ENCODE data around the gene WDR48. TPM values are rescaled to one million over a fixed set of nuclear protein-coding genes. Genes with fewer than 3 reads are reported as not detected.

The WDR48 gene
- polyA plus RNA-seq, 1 experiment: 20.1 TPM

GRCh38 chr3:39022286-39022630, 29.6 kb upstream of the WDR48 start:
- TF ChIP-seq, protein P1, sequence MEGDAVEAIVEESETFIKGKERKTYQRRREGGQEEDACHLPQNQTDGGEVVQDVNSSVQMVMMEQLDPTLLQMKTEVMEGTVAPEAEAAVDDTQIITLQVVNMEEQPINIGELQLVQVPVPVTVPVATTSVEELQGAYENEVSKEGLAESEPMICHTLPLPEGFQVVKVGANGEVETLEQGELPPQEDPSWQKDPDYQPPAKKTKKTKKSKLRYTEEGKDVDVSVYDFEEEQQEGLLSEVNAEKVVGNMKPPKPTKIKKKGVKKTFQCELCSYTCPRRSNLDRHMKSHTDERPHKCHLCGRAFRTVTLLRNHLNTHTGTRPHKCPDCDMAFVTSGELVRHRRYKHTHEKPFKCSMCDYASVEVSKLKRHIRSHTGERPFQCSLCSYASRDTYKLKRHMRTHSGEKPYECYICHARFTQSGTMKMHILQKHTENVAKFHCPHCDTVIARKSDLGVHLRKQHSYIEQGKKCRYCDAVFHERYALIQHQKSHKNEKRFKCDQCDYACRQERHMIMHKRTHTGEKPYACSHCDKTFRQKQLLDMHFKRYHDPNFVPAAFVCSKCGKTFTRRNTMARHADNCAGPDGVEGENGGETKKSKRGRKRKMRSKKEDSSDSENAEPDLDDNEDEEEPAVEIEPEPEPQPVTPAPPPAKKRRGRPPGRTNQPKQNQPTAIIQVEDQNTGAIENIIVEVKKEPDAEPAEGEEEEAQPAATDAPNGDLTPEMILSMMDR (IDR thresholded peaks at IDR 0.05; ENCODE audit: insufficient read depth, low read depth, low read length): no peak
- no peak for DNase-seq (ENCODE audit: low read depth)
- ChIA-PET POLR2A (no interaction called here), CTCF (interaction anchor here (1.6 to 3.3 kb wide), 2 partner anchors 8 to 22 kb away, joined by 9 read pairs; no protein-coding TSS in a partner anchor)
- Histone ChIP-seq H3K4me3 (ENCODE audit: low read depth, low read length) (no peak overlapping the region), H3K27me3 (ENCODE audit: control insufficient read depth, insufficient read depth, low read length) (peaks cover 3% of the 10 kb centered on the region), H3K36me3 (ENCODE audit: control insufficient read depth, insufficient read depth, low read length) (no peaks in the 10 kb centered on the region)

DNA sequence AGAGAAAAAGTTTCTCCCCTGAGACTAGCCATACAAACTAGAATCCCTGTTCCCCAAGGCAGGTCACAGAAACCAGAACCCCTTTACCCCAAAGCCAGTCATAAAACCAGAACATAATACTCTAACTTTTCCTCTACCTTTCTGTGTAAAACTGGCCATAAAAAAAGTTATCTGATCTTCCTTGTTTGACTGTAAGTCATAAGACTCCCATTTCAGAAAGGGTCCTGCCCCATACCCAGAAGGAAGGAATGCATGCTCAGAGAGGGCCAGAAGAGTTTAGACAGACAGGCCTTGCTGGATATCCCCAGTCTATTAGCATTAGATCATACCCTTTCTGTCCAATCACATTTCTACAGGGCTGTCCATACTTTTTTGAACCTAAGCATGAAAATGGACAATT, 27.3 kb upstream of the WDR48 start:
- peaks cover 3% of the 10 kb centered on the region for H3K27me3 ChIP-seq (ENCODE audit: control insufficient read depth, insufficient read depth, low read length)
- CTCF ChIA-PET: interaction anchor here (2.8 kb wide), 1 partner anchor 25 kb away, joined by 11 read pairs; no protein-coding TSS in a partner anchor
- POLR2A ChIA-PET: no interaction called here
- no peaks in the 10 kb centered on the region for H3K36me3 ChIP-seq (ENCODE audit: control insufficient read depth, insufficient read depth, low read length)
- DNase-seq (ENCODE audit: low read depth): no peak
- TF ChIP-seq, protein P1 (IDR thresholded peaks at IDR 0.05; ENCODE audit: insufficient read depth, low read depth, low read length): no peak
- H3K4me3 ChIP-seq (ENCODE audit: low read depth, low read length): no peak overlapping the region

DNA sequence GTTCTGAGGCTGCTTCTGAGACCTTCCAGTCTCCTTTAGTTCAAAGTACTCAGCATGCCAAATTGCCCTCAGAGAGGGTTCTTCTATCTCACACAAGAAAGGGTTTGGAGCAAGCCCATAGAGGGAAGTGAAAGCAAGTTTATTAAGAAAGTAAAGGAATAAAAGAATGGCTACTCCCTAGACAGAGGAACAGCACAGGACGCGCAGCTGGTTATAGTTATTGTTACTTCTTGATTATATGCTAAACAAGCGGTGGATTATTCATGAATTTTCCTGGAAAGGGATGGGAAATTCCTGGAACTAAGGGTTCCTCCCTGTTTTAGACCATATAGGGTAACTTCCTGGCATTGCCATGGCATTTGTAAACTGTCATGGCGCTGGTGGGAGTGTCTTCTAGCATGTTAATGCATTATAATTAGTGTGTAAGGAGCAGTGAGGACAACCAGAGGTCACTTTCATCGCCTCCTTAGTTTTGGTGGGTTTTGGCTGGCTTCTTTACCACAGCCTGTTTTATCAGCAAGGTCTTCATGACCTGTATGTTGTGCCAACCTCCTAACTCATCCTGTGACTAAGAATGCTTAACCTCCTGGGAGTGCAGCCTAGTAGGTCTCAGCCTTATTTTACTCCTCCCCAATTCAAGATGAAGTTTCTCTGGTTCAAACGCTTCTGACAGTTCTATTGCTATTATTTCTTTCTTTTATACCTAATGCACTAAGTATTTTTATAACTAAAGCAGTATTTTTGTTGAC, 26.4 kb upstream of the WDR48 start:
- H3K4me3 ChIP-seq (ENCODE audit: low read depth, low read length): no peak overlapping the region
- TF ChIP-seq, protein P1 (IDR thresholded peaks at IDR 0.05; ENCODE audit: insufficient read depth, low read depth, low read length): no peak
- POLR2A ChIA-PET: no interaction called here
- CTCF ChIA-PET: interaction anchor here (2.8 kb wide), 1 partner anchor 26 kb away, joined by 11 read pairs; no protein-coding TSS in a partner anchor
- no peak for DNase-seq (ENCODE audit: low read depth)
- no peaks in the 10 kb centered on the region for H3K36me3 ChIP-seq (ENCODE audit: control insufficient read depth, insufficient read depth, low read length)
- peaks cover 3% of the 10 kb centered on the region for H3K27me3 ChIP-seq (ENCODE audit: control insufficient read depth, insufficient read depth, low read length)

- TF ChIP-seq, protein P1 (IDR thresholded peaks at IDR 0.05; ENCODE audit: insufficient read depth, low read depth, low read length): no peak
- DNase-seq (ENCODE audit: low read depth): no peak
- peaks cover 2% of the 10 kb centered on the region for H3K27me3 ChIP-seq (ENCODE audit: control insufficient read depth, insufficient read depth, low read length)
- H3K36me3 ChIP-seq (ENCODE audit: control insufficient read depth, insufficient read depth, low read length): no peaks in the 10 kb centered on the region
- POLR2A ChIA-PET: no interaction called here
- H3K4me3 ChIP-seq (ENCODE audit: low read depth, low read length): no peak overlapping the region
- CTCF ChIA-PET: interaction anchor here (0.6 to 3.1 kb wide), 3 partner anchors 29 to 330 kb away, joined by 3 to 16 read pairs (median 4); no protein-coding TSS in a partner anchor
Measured at GRCh38 chr3:39028546-39028945, 23.3 kb upstream of the WDR48 start.

DNA sequence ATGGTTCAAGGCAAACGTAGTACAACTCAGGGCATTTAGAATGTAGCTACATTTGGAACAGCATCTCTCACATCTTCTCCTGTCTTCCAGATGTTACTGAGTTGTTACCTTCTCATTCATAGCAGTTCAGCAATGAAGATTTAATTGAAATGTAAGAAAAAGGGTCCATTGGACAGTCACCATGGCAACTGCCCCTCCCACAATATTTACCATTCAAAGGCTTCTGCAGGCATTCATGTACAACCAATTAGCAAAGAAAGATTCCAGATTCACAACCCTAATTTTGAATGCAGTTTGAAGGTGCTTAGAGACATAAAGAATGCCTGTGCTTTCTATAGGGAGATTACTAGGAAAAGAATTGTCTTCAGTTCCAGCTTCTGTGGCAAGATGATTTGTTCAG, 22.3 kb upstream of the WDR48 start:
- Histone ChIP-seq H3K36me3 (ENCODE audit: control insufficient read depth, insufficient read depth, low read length) (no peaks in the 10 kb centered on the region), H3K4me3 (ENCODE audit: low read depth, low read length) (no peak overlapping the region), H3K27me3 (ENCODE audit: control insufficient read depth, insufficient read depth, low read length) (peaks cover 2% of the 10 kb centered on the region)
- POLR2A ChIA-PET: no interaction called here
- no peak for DNase-seq (ENCODE audit: low read depth)
- CTCF ChIA-PET: interaction anchor here (0.5 to 3.1 kb wide), 7 partner anchors 7 to 533 kb away, joined by 3 to 16 read pairs (median 4); no protein-coding TSS in a partner anchor
- TF ChIP-seq, protein P1 (IDR thresholded peaks at IDR 0.05; ENCODE audit: insufficient read depth, low read depth, low read length): no peak
